ENCODE measurements around the gene SARS2. TPM values are rescaled to one million over a fixed set of nuclear protein-coding genes. Genes with fewer than 3 reads are reported as not detected.

Gene SARS2
- total and polyA plus RNA-seq, 4 donors: 15.9 to 19.2 (median 17.1) TPM

DNA sequence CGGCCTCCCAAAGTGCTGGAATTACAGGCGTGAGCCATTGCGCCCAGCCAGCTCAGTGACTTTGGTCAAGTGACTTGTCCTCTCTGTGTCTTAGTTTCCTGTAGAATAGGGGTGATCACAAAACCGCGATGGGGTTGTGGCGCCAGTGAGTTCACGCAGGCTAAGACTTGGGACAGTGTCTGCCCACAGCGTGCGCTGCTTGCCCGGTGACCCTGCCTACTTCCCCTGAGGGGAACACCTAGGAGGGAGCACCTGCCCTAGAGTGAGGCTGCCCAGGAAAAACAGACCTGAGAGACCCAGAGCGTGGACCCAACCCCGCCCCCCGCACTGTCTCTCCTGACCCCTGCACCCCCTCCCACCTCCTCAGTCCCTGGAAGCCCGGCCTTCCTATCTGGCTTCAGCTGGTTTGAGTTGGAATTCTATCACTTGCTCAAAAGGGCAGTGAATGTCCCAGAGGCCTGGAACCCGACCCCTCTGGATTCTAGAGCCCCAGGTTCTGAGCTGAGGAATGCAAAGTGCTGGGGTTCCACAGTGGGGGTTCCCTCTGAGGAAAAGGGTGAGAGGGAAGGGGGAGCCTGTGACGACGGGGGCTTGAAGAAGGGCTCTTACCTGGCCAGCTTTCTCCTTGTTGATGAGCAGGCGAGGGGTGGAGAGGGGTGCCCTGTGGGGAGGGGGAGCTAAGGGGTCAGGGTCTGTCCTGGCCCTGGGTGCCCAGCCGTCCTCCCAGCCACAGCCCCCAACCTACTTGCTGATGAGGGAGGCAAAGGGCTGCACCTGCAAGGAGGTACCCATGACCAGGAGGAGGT lies 50.3 kb downstream of the SARS2 start:
- H3K36me3 ChIP-seq (ENCODE audit: control insufficient read depth in 4 of 4, insufficient read depth in 3 of 4, low read depth in 1 of 4, low read length in 3 of 4): peaks cover 6 to 20% (median 7%) of the 10 kb centered on the region in 4 donors

DNA sequence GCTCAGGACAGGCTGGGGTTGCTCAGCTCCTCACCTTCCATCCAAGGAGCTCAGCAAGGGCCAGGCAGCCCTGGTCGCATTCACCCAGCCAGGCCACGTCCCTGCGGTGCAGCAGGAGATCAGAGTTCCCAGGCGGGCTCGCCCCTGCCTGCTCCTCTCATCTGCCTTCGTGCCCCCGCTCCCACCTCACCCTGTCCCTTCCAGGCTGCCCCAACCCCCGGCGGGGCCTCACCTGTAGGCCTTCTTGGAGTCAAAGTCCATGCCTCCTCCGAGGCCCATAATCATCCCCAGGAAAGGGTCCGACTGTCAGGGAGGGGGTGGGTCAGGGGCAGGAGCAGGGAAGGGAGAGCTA lies 51.2 kb downstream of the SARS2 start:
- WGBS: 88% methylated on average over 11 of the region's 11 CpGs
- Histone ChIP-seq H3K27ac (ENCODE audit: low read depth in 1 of 2, low read length in 2 of 2) (no peak overlapping the region), H3K4me3 (ENCODE audit: low read depth in 1 of 3, low read length in 3 of 3) (no peak overlapping the region), H3K9ac (ENCODE audit: low read depth in 1 of 2, low read length in 2 of 2) (no peak overlapping the region), H3K36me3 (ENCODE audit: control insufficient read depth in 4 of 4, insufficient read depth in 3 of 4, low read depth in 1 of 4, low read length in 3 of 4) (peaks cover 6 to 20% (median 7%) of the 10 kb centered on the region in 4 donors), H3K9me3 (ENCODE audit: control insufficient read depth in 4 of 4, low read length in 3 of 4) (no peaks in the 10 kb centered on the region), H3K27me3 (ENCODE audit: control insufficient read depth in 4 of 4, insufficient read depth in 4 of 4, low read length in 3 of 4) (no peaks in the 10 kb centered on the region), H3K4me1 (ENCODE audit: control insufficient read depth in 4 of 4, insufficient read depth in 4 of 4, low read length in 3 of 4) (peaks cover 0 to 3% (median 0%) of the 10 kb centered on the region in 4 donors)
- no peak for DNase-seq (ENCODE audit: low spot score)
- TF ChIP-seq, protein P1, sequence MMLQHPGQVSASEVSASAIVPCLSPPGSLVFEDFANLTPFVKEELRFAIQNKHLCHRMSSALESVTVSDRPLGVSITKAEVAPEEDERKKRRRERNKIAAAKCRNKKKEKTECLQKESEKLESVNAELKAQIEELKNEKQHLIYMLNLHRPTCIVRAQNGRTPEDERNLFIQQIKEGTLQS (IDR thresholded peaks at IDR 0.05): no peak
- TF ChIP-seq RAD21 (IDR thresholded peaks at IDR 0.05) (no peak), TAF1 (conservative IDR thresholded peaks at IDR 0.05) (no peak), FOXA1 (IDR thresholded peaks at IDR 0.05) (no peak), GABPA (IDR thresholded peaks at IDR 0.05 in 1 of 2, conservative IDR thresholded peaks at IDR 0.05 in 1 of 2) (no peak), HNF4G (IDR thresholded peaks at IDR 0.05) (no peak), NR2F2 (IDR thresholded peaks at IDR 0.05) (no peak), RXRA (IDR thresholded peaks at IDR 0.05) (no peak), HNF4A (conservative IDR thresholded peaks at IDR 0.05) (no peak)
- TF ChIP-seq, protein P2, sequence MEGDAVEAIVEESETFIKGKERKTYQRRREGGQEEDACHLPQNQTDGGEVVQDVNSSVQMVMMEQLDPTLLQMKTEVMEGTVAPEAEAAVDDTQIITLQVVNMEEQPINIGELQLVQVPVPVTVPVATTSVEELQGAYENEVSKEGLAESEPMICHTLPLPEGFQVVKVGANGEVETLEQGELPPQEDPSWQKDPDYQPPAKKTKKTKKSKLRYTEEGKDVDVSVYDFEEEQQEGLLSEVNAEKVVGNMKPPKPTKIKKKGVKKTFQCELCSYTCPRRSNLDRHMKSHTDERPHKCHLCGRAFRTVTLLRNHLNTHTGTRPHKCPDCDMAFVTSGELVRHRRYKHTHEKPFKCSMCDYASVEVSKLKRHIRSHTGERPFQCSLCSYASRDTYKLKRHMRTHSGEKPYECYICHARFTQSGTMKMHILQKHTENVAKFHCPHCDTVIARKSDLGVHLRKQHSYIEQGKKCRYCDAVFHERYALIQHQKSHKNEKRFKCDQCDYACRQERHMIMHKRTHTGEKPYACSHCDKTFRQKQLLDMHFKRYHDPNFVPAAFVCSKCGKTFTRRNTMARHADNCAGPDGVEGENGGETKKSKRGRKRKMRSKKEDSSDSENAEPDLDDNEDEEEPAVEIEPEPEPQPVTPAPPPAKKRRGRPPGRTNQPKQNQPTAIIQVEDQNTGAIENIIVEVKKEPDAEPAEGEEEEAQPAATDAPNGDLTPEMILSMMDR (IDR thresholded peaks at IDR 0.05; ENCODE audit: low read depth, low read length, missing input control): no peak
- TF ChIP-seq, protein P3, sequence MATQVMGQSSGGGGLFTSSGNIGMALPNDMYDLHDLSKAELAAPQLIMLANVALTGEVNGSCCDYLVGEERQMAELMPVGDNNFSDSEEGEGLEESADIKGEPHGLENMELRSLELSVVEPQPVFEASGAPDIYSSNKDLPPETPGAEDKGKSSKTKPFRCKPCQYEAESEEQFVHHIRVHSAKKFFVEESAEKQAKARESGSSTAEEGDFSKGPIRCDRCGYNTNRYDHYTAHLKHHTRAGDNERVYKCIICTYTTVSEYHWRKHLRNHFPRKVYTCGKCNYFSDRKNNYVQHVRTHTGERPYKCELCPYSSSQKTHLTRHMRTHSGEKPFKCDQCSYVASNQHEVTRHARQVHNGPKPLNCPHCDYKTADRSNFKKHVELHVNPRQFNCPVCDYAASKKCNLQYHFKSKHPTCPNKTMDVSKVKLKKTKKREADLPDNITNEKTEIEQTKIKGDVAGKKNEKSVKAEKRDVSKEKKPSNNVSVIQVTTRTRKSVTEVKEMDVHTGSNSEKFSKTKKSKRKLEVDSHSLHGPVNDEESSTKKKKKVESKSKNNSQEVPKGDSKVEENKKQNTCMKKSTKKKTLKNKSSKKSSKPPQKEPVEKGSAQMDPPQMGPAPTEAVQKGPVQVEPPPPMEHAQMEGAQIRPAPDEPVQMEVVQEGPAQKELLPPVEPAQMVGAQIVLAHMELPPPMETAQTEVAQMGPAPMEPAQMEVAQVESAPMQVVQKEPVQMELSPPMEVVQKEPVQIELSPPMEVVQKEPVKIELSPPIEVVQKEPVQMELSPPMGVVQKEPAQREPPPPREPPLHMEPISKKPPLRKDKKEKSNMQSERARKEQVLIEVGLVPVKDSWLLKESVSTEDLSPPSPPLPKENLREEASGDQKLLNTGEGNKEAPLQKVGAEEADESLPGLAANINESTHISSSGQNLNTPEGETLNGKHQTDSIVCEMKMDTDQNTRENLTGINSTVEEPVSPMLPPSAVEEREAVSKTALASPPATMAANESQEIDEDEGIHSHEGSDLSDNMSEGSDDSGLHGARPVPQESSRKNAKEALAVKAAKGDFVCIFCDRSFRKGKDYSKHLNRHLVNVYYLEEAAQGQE (IDR thresholded peaks at IDR 0.05): no peak
- TF ChIP-seq, protein P4, sequence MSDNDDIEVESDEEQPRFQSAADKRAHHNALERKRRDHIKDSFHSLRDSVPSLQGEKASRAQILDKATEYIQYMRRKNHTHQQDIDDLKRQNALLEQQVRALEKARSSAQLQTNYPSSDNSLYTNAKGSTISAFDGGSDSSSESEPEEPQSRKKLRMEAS (IDR thresholded peaks at IDR 0.05): no peak

More for the DNA sequence above, 50.3 kb downstream of the SARS2 start:
- TF ChIP-seq, protein P4 (IDR thresholded peaks at IDR 0.05): no peak
- TF ChIP-seq NR2F2 (IDR thresholded peaks at IDR 0.05): no peak
- TF ChIP-seq RAD21 (IDR thresholded peaks at IDR 0.05): no peak
- TF ChIP-seq, protein P5, sequence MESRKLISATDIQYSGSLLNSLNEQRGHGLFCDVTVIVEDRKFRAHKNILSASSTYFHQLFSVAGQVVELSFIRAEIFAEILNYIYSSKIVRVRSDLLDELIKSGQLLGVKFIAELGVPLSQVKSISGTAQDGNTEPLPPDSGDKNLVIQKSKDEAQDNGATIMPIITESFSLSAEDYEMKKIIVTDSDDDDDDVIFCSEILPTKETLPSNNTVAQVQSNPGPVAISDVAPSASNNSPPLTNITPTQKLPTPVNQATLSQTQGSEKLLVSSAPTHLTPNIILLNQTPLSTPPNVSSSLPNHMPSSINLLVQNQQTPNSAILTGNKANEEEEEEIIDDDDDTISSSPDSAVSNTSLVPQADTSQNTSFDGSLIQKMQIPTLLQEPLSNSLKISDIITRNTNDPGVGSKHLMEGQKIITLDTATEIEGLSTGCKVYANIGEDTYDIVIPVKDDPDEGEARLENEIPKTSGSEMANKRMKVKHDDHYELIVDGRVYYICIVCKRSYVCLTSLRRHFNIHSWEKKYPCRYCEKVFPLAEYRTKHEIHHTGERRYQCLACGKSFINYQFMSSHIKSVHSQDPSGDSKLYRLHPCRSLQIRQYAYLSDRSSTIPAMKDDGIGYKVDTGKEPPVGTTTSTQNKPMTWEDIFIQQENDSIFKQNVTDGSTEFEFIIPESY (IDR thresholded peaks at IDR 0.05): no peak
- no peak for TF ChIP-seq EGR1 (IDR thresholded peaks at IDR 0.05; ENCODE audit: low read depth in 2 of 2)
- TF ChIP-seq RXRA (IDR thresholded peaks at IDR 0.05): no peak
- no peak for TF ChIP-seq JUND (IDR thresholded peaks at IDR 0.05)
- TF ChIP-seq, protein P3 (IDR thresholded peaks at IDR 0.05): no peak
- no peak for DNase-seq (ENCODE audit: low spot score)
- H3K9ac ChIP-seq (ENCODE audit: low read depth in 1 of 2, low read length in 2 of 2): no peak overlapping the region
- WGBS: 95% methylated on average over 19 of the region's 19 CpGs
- H3K27ac ChIP-seq (ENCODE audit: low read depth in 1 of 2, low read length in 2 of 2): no peak overlapping the region
- H3K9me3 ChIP-seq (ENCODE audit: control insufficient read depth in 4 of 4, low read length in 3 of 4): no peaks in the 10 kb centered on the region
- peaks cover 0 to 3% (median 0%) of the 10 kb centered on the region in 4 donors for H3K4me1 ChIP-seq (ENCODE audit: control insufficient read depth in 4 of 4, insufficient read depth in 4 of 4, low read length in 3 of 4)
- no peaks in the 10 kb centered on the region for H3K27me3 ChIP-seq (ENCODE audit: control insufficient read depth in 4 of 4, insufficient read depth in 4 of 4, low read length in 3 of 4)
- no peak overlapping the region for H3K4me3 ChIP-seq (ENCODE audit: low read depth in 1 of 3, low read length in 3 of 3)
